ENCODE results near the gene LRRC7.

- TF ChIP-seq, protein P1, sequence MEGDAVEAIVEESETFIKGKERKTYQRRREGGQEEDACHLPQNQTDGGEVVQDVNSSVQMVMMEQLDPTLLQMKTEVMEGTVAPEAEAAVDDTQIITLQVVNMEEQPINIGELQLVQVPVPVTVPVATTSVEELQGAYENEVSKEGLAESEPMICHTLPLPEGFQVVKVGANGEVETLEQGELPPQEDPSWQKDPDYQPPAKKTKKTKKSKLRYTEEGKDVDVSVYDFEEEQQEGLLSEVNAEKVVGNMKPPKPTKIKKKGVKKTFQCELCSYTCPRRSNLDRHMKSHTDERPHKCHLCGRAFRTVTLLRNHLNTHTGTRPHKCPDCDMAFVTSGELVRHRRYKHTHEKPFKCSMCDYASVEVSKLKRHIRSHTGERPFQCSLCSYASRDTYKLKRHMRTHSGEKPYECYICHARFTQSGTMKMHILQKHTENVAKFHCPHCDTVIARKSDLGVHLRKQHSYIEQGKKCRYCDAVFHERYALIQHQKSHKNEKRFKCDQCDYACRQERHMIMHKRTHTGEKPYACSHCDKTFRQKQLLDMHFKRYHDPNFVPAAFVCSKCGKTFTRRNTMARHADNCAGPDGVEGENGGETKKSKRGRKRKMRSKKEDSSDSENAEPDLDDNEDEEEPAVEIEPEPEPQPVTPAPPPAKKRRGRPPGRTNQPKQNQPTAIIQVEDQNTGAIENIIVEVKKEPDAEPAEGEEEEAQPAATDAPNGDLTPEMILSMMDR (IDR thresholded peaks at IDR 0.05), result no peak
- TF ChIP-seq POLR2A (IDR thresholded peaks at IDR 0.05) (no peak), POLR2AphosphoS5 (IDR thresholded peaks at IDR 0.05) (no peak), EP300 (IDR thresholded peaks at IDR 0.05) (no peak)
Measured at GRCh38 chr1:69540052-69540451, 27.7 kb upstream of the LRRC7 start.

Data from gastroesophageal sphincter (tissue), 3 donors.